CD4-positive, alpha-beta T cell (primary cell): ENCODE data around the gene INPP5B. TPM values are rescaled to one million over a fixed set of nuclear protein-coding genes. Genes with fewer than 3 reads are reported as not detected.

Experiments used
- ATAC-seq: fragments of 200-7000 bp; cut with Tn5 transposase; one replicate; pipeline ENCODE4 v1.10.0; 2022; ENCODE audit warnings: mild to moderate bottlenecking; ENCODE audit not compliant: poor library complexity
- CTCF ChIA-PET: fragments of 350-600 bp; sonication (Branson Sonifier 250); formaldehyde crosslinking; loops from one replicate; lab custom pipeline; 2021; ENCODE audit warnings: antibody characterized with exemption, inconsistent platforms; lab: Charles Lee
- POLR2A ChIA-PET: fragments of 350-600 bp; sonication (Branson Sonifier 250); formaldehyde crosslinking; loops from one replicate; lab custom pipeline; 2021; ENCODE audit warnings: antibody characterized with exemption, inconsistent platforms; lab: Charles Lee
- DNase-seq, 14 experiments: peaks; one replicate each; pipeline ENCODE4 v3.0.0-alpha.2; 2013 to 2020; ENCODE audit warnings: mixed read lengths in 2 of 14
- H3K27ac ChIP-seq, 2 donors: one replicate each; pipeline versions ENCODE4 v1.5.1 to v1.7.0; 2013; ENCODE audit warnings: low read length in 2 of 2, low read depth in 1 of 2, mild to moderate bottlenecking in 1 of 2
- H3K27me3 ChIP-seq, 2 experiments: 1 replicate in 1 of 2; 2 replicates in 1 of 2; pipeline versions ENCODE4 v1.6.1 to v1.7.0; 2013; ENCODE audit warnings: low read length in 2 of 2, control low read depth in 1 of 2, mild to moderate bottlenecking in 1 of 2, moderate library complexity in 1 of 2; ENCODE audit not compliant: insufficient read depth in 2 of 2, control insufficient read depth in 1 of 2
- H3K36me3 ChIP-seq: one replicate; pipeline ENCODE4 v1.6.1; 2013; ENCODE audit warnings: low read length, control low read depth; ENCODE audit not compliant: insufficient read depth
- H3K4me1 ChIP-seq: one replicate; pipeline ENCODE4 v1.6.1; 2013; ENCODE audit warnings: low read length, control low read depth; ENCODE audit not compliant: insufficient read depth
- H3K4me3 ChIP-seq: one replicate; pipeline ENCODE4 v1.5.1; 2013; ENCODE audit warnings: mild to moderate bottlenecking, low read length, moderate library complexity
- H3K9me3 ChIP-seq, 2 experiments: 1 replicate in 1 of 2; 2 replicates in 1 of 2; pipeline versions ENCODE4 v1.6.1 to v1.7.0; 2013; ENCODE audit warnings: low read length in 2 of 2, mild to moderate bottlenecking in 2 of 2, control low read depth in 1 of 2, moderate library complexity in 1 of 2; ENCODE audit not compliant: control insufficient read depth in 1 of 2, insufficient read depth in 1 of 2
- H3K27ac Mint-ChIP-seq: one replicate; pipeline ENCODE4 v1.8.0; 2020; ENCODE audit warnings: mixed read lengths
- H3K27me3 Mint-ChIP-seq: one replicate; pipeline ENCODE4 v1.8.0; 2021; ENCODE audit warnings: mixed read lengths
- H3K36me3 Mint-ChIP-seq: one replicate; pipeline ENCODE4 v1.8.0; 2021; ENCODE audit warnings: low read depth, mixed read lengths
- H3K4me1 Mint-ChIP-seq: one replicate; pipeline ENCODE4 v1.8.0; 2021; ENCODE audit warnings: low read depth, mixed read lengths
- H3K4me3 Mint-ChIP-seq: one replicate; pipeline ENCODE4 v1.8.0; 2020; ENCODE audit warnings: mild to moderate bottlenecking, mixed read lengths
- H3K9me3 Mint-ChIP-seq: one replicate; pipeline ENCODE4 v1.8.0; 2020; ENCODE audit warnings: mixed read lengths
- intact Hi-C, 2 experiments: fragments of 100-400 bp; cut with DNase I in 1 of 2; cut with micrococcal nuclease in 1 of 2; formaldehyde crosslinking; loops; one replicate each; pipeline versions ENCODE4 v1.15.1 to v1.9.0; 2023 to 2025; cut with DNase I, micrococcal nuclease
- total RNA-seq, 174 experiments: library from RNA in 2 of 174; stranded (reverse) in 2 of 174; gene quantifications; one replicate each; pipeline ENCODE4 v1.2.3 and lab custom pipeline; 2021 to 2026
- TF ChIP-seq, protein P1 (sequence below): fragments of 200-600 bp; IDR thresholded peaks from one replicate; pipeline ENCODE4 v1.8.0; 2022; ENCODE audit warnings: antibody characterized with exemption, mild to moderate bottlenecking

INPP5B gene
- total RNA-seq, 2 experiments from 2014 or later = 11.7 to 12.7 TPM

- intact Hi-C loops = loop anchor here in 1 of 2 experiments (5.0 kb wide), 1 partner anchor 39 kb away; no protein-coding TSS in a partner anchor
- DNase-seq (no peak), ATAC-seq (no peak)
- Histone ChIP-seq H3K4me3 (no peak overlapping the region), H3K9me3 (no peaks in the 10 kb centered on the region), H3K36me3 (no peaks in the 10 kb centered on the region), H3K27ac (no peak overlapping the region), H3K4me1 (peaks cover 19% of the 10 kb centered on the region), H3K27me3 (no peaks in the 10 kb centered on the region)
- Mint-ChIP-seq H3K36me3 (no peaks in the 10 kb centered on the region), H3K9me3 (no peaks in the 10 kb centered on the region), H3K27ac (no peak overlapping the region), H3K27me3 (no peaks in the 10 kb centered on the region), H3K4me3 (no peak overlapping the region), H3K4me1 (peaks cover 16% of the 10 kb centered on the region)
- TF ChIP-seq, protein P1, sequence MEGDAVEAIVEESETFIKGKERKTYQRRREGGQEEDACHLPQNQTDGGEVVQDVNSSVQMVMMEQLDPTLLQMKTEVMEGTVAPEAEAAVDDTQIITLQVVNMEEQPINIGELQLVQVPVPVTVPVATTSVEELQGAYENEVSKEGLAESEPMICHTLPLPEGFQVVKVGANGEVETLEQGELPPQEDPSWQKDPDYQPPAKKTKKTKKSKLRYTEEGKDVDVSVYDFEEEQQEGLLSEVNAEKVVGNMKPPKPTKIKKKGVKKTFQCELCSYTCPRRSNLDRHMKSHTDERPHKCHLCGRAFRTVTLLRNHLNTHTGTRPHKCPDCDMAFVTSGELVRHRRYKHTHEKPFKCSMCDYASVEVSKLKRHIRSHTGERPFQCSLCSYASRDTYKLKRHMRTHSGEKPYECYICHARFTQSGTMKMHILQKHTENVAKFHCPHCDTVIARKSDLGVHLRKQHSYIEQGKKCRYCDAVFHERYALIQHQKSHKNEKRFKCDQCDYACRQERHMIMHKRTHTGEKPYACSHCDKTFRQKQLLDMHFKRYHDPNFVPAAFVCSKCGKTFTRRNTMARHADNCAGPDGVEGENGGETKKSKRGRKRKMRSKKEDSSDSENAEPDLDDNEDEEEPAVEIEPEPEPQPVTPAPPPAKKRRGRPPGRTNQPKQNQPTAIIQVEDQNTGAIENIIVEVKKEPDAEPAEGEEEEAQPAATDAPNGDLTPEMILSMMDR = no peak
- CTCF ChIA-PET = no interaction called here
- POLR2A ChIA-PET = interaction anchor here (1.2 kb wide), 1 partner anchor 19 kb away, joined by 3 read pairs; no protein-coding TSS in a partner anchor
These were observed 1.3 kb upstream of the INPP5B start for GRCh38 chr1:37948166-37948565.

- Histone ChIP-seq H3K27ac (peak overlapping the region in 1 of 2 donors; percentile 15), H3K36me3 (no peaks in the 10 kb centered on the region), H3K4me1 (peaks cover 19% of the 10 kb centered on the region), H3K4me3 (peak overlapping the region; percentile 61), H3K9me3 (no peaks in the 10 kb centered on the region), H3K27me3 (no peaks in the 10 kb centered on the region)
- Mint-ChIP-seq H3K4me1 (peaks cover 16% of the 10 kb centered on the region), H3K27ac (peak overlapping the region; percentile 70), H3K27me3 (no peaks in the 10 kb centered on the region), H3K36me3 (no peaks in the 10 kb centered on the region), H3K9me3 (no peaks in the 10 kb centered on the region), H3K4me3 (peak overlapping the region; percentile 89)
- no peak for DNase-seq
- ChIA-PET CTCF (no interaction called here), POLR2A (interaction anchor here (0.6 to 1.1 kb wide), 2 partner anchors 65 to 393 kb away, joined by 3 read pairs; partner anchors contain the start of genes SNIP1 and UTP11)
- TF ChIP-seq, protein P1 = no peak
- intact Hi-C loops = loop anchor here in 1 of 2 experiments (2.0 to 5.0 kb wide), 2 partner anchors 40 to 139 kb away; partner anchors contain the start of gene YRDC
- ATAC-seq = no peak
These were observed 511 bp upstream of the INPP5B start for GRCh38 chr1:37947364-37947763.

GRCh38 chr1:37945743-37946702, 830 bp downstream of the INPP5B start:
- peak overlapping the region in 1 of 2 donors; percentile 19 for H3K27ac ChIP-seq
- intact Hi-C loops = loop anchor here in 1 of 2 experiments (2.0 to 5.0 kb wide), 2 partner anchors 41 to 137 kb away; partner anchors contain the start of gene YRDC

More at GRCh38 chr1:37945743-37946702, 830 bp downstream of the INPP5B start:
- Mint-ChIP-seq H3K27ac (peak overlapping the region; percentile 70), H3K9me3 (no peaks in the 10 kb centered on the region), H3K27me3 (no peaks in the 10 kb centered on the region), H3K36me3 (no peaks in the 10 kb centered on the region), H3K4me3 (peak overlapping the region; percentile 89), H3K4me1 (peaks cover 16% of the 10 kb centered on the region)
- peaks cover 19% of the 10 kb centered on the region for H3K4me1 ChIP-seq
- H3K9me3 ChIP-seq = no peaks in the 10 kb centered on the region
- ATAC-seq (no peak), DNase-seq (no peak)
- ChIA-PET POLR2A (interaction anchor here (0.8 kb wide), 1 partner anchor 14 kb away, joined by 3 read pairs; no protein-coding TSS in a partner anchor), CTCF (no interaction called here)
- TF ChIP-seq, protein P1 = no peak
- no peaks in the 10 kb centered on the region for H3K27me3 ChIP-seq
- peak overlapping the region; percentile 61 for H3K4me3 ChIP-seq
- H3K36me3 ChIP-seq = no peaks in the 10 kb centered on the region
